ENCODE results near the gene B2M.
"Not testable (repeated sequence)": the region's sequence is repeated elsewhere in the genome, so short reads cannot be mapped to it uniquely, and the experiment has no call there.

The B2M gene

DNA sequence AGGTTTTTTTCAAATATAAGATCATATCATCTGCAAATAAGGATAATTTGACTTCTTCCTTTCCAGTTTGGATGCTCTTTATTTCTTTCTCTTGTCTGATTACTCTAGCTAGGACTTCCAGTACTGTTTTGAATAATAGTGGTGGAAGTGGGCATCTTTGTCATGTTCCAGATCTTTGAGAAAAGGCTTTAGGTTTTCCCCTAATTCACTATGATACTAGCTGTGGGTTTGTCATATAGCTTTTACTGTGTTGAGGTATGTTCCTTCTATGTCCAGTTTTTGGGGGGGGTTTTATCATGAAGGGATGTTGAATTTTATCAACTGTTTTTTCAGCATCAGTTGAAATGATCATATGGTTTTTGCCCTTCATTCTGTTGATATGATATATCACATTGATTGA is 10.6 kb upstream of the B2M start:
- DNase-seq, result not testable (repeated sequence)

DNA sequence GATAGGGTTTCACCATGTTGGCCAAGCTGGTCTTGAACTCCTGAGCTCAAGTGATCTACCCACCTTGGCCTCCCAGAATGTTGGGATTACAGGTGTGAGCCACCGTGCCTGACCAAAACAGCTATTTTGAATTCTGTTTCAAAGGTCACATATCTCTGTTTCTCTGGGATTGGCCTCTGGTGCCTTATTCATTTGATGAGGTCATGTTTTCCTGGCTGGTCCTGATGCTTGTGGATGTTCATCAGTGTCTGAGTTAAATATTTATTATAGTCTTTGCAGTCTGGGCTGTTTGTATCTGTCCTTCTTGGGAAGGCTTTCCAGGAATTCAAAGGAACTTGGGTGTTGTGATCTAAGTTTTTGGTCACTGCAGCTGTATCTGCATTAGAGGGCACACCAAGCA is 5.3 kb upstream of the B2M start:
- DNase-seq, result no peak

DNA sequence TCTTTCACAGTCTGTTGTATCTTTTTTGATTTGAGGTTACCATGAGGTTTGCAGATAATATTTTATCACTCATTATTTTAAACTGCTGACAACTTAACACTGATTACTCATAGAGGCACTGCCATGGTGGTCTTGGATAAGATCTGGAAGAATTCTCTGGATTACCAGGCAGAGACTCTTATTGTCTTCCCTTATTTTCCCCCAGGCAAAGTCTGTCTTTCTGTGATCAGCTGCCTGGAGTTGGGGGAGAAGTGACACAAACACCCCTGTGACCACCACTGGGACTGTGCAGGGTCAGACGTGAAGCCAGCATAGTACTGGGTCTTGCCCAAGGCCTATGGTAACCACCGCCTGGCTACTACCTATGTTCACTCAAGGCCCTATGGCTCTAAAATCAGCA is 4.9 kb upstream of the B2M start:
- DNase-seq, result no peak

DNA sequence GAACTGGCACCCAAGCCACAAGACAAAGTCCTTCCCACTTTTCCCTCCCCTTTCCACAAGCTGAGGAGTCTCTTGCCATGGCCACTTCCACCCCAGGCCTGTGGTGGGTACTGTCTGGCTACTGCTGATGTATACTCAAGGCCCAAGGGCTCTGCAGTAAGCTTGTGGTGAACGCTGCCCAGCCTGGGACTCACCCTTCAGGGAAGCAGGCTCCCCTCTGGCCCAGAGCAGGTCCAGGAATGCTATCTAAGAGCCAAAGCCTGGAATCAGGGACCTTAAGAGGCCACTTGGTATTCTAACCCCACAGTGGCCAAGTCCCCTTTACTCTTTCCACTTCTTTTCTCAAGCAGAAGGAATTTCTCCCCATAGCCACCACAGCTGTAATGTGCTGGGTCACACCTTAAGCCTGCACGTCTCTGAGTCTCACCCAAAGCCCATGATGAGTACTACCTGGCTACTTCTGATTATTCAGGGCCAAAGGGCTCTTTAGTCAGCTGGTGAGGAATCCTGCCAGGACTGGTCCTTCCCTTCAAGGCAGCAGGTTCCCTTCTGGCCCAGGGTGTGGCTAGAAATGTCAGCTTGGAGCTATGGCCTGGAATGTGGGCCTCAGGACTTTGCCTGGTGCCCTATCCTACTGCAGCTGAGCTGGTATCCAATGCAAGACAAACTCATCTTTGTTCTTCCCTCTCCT is 4.2 kb upstream of the B2M start:
- no peak for DNase-seq

DNA sequence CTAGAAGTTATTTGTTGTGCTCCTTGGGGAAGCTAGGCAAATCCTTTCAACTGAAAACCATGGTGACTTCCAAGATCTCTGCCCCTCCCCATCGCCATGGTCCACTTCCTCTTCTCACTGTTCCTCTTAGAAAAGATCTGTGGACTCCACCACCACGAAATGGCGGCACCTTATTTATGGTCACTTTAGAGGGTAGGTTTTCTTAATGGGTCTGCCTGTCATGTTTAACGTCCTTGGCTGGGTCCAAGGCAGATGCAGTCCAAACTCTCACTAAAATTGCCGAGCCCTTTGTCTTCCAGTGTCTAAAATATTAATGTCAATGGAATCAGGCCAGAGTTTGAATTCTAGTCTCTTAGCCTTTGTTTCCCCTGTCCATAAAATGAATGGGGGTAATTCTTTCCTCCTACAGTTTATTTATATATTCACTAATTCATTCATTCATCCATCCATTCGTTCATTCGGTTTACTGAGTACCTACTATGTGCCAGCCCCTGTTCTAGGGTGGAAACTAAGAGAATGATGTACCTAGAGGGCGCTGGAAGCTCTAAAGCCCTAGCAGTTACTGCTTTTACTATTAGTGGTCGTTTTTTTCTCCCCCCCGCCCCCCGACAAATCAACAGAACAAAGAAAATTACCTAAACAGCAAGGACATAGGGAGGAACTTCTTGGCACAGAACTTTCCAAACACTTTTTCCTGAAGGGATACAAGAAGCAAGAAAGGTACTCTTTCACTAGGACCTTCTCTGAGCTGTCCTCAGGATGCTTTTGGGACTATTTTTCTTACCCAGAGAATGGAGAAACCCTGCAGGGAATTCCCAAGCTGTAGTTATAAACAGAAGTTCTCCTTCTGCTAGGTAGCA is 851 bp upstream of the B2M start:
- DNase-seq, result no peak

DNA sequence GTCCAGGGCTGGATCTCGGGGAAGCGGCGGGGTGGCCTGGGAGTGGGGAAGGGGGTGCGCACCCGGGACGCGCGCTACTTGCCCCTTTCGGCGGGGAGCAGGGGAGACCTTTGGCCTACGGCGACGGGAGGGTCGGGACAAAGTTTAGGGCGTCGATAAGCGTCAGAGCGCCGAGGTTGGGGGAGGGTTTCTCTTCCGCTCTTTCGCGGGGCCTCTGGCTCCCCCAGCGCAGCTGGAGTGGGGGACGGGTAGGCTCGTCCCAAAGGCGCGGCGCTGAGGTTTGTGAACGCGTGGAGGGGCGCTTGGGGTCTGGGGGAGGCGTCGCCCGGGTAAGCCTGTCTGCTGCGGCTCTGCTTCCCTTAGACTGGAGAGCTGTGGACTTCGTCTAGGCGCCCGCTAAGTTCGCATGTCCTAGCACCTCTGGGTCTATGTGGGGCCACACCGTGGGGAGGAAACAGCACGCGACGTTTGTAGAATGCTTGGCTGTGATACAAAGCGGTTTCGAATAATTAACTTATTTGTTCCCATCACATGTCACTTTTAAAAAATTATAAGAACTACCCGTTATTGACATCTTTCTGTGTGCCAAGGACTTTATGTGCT is 527 bp downstream of the B2M start:
- DNase-seq, result peak; percentile 59

DNA sequence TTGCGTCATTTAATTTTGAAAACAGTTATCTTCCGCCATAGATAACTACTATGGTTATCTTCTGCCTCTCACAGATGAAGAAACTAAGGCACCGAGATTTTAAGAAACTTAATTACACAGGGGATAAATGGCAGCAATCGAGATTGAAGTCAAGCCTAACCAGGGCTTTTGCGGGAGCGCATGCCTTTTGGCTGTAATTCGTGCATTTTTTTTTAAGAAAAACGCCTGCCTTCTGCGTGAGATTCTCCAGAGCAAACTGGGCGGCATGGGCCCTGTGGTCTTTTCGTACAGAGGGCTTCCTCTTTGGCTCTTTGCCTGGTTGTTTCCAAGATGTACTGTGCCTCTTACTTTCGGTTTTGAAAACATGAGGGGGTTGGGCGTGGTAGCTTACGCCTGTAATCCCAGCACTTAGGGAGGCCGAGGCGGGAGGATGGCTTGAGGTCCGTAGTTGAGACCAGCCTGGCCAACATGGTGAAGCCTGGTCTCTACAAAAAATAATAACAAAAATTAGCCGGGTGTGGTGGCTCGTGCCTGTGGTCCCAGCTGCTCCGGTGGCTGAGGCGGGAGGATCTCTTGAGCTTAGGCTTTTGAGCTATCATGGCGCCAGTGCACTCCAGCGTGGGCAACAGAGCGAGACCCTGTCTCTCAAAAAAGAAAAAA is 1.2 kb downstream of the B2M start:
- peak; percentile 56 for DNase-seq

- no peak for DNase-seq
Observed at GRCh38 chr15:44713006-44713966, 2.0 kb downstream of the B2M start.

DNA sequence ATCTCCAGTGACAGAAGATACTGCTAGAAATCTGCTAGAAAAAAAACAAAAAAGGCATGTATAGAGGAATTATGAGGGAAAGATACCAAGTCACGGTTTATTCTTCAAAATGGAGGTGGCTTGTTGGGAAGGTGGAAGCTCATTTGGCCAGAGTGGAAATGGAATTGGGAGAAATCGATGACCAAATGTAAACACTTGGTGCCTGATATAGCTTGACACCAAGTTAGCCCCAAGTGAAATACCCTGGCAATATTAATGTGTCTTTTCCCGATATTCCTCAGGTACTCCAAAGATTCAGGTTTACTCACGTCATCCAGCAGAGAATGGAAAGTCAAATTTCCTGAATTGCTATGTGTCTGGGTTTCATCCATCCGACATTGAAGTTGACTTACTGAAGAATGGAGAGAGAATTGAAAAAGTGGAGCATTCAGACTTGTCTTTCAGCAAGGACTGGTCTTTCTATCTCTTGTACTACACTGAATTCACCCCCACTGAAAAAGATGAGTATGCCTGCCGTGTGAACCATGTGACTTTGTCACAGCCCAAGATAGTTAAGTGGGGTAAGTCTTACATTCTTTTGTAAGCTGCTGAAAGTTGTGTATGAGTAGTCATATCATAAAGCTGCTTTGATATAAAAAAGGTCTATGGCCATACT is 4.0 kb downstream of the B2M start:
- no peak for DNase-seq

DNA sequence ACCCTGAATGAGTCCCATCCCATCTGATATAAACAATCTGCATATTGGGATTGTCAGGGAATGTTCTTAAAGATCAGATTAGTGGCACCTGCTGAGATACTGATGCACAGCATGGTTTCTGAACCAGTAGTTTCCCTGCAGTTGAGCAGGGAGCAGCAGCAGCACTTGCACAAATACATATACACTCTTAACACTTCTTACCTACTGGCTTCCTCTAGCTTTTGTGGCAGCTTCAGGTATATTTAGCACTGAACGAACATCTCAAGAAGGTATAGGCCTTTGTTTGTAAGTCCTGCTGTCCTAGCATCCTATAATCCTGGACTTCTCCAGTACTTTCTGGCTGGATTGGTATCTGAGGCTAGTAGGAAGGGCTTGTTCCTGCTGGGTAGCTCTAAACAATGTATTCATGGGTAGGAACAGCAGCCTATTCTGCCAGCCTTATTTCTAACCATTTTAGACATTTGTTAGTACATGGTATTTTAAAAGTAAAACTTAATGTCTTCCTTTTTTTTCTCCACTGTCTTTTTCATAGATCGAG is 4.5 kb downstream of the B2M start:
- no peak for DNase-seq

DNA sequence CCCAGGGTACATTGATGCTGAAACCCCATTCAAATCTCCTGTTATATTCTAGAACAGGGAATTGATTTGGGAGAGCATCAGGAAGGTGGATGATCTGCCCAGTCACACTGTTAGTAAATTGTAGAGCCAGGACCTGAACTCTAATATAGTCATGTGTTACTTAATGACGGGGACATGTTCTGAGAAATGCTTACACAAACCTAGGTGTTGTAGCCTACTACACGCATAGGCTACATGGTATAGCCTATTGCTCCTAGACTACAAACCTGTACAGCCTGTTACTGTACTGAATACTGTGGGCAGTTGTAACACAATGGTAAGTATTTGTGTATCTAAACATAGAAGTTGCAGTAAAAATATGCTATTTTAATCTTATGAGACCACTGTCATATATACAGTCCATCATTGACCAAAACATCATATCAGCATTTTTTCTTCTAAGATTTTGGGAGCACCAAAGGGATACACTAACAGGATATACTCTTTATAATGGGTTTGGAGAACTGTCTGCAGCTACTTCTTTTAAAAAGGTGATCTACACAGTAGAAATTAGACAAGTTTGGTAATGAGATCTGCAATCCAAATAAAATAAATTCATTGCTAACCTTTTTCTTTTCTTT is 5.8 kb downstream of the B2M start:
- DNase-seq, result no peak

DNA sequence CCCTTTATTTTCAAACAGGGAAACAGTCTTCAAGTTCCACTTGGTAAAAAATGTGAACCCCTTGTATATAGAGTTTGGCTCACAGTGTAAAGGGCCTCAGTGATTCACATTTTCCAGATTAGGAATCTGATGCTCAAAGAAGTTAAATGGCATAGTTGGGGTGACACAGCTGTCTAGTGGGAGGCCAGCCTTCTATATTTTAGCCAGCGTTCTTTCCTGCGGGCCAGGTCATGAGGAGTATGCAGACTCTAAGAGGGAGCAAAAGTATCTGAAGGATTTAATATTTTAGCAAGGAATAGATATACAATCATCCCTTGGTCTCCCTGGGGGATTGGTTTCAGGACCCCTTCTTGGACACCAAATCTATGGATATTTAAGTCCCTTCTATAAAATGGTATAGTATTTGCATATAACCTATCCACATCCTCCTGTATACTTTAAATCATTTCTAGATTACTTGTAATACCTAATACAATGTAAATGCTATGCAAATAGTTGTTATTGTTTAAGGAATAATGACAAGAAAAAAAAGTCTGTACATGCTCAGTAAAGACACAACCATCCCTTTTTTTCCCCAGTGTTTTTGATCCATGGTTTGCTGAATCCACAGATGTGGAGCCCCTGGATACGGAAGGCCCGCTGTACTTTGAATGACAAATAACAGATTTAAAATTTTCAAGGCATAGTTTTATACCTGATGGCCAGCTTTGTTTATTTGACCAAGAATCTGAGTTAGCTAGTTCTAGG is 7.0 kb downstream of the B2M start:
- DNase-seq, result no peak

DNA sequence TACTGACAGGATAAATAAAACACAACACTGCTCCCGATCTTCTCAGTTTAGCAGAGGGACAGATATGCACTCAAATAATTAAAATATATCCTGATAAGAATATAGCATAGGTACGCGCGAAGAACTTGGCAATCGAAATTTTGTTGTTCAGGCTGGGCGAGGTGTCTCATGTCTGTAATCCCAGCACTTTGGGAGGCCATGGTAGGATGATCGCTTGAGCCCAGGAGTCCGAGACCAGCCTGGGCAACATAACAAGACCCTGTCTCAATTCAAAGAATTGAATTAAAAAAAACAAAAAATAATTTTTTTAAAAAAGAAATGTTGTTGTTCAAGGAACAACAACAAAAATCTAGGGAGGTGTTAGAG is 7.6 kb downstream of the B2M start:
- DNase-seq, result no peak

- peak; percentile 49 for DNase-seq
Observed at GRCh38 chr15:44719293-44719999, 8.1 kb downstream of the B2M start.

- DNase-seq, result not testable (repeated sequence)
Observed at GRCh38 chr15:44720000-44720435, 8.7 kb downstream of the B2M start.

GRCh38 chr15:44720460-44721176 is 9.3 kb downstream of the B2M start:
- no peak for DNase-seq

- no peak for DNase-seq
Observed at GRCh38 chr15:44722011-44722410, 10.7 kb downstream of the B2M start.

- DNase-seq, result no peak
Observed at GRCh38 chr15:44726136-44726535, 14.8 kb downstream of the B2M start.
